ENCODE results near the gene FBXW7.

The FBXW7 gene

DNA sequence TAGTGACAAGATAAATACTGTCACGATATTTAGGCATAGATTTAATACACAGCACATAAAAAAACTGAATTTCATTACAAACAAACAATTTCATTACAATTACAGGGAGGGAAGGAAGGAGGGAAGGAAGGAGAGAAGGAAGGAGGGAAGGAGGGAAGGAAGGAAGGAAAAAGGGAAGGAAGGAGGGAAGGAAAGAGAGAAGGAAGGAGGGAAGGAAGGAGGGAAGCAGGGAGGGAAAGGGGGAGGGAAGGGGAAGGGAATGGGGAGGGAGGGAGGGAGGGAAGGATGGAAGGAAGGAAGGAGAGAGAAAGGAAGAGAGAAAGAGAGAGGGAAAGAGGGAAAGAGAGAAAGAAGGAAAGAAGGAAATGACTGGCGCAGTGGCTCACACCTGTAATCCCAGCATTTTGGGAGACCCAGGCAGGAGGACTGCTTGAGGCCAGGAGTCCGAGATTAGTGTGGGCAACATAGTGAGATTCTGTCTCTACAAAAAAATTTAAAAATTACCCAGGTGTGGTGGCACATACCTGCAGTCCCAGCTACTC, 64.6 kb downstream of the FBXW7 start:
- no peak for DNase-seq (ENCODE audit: low spot score)

DNA sequence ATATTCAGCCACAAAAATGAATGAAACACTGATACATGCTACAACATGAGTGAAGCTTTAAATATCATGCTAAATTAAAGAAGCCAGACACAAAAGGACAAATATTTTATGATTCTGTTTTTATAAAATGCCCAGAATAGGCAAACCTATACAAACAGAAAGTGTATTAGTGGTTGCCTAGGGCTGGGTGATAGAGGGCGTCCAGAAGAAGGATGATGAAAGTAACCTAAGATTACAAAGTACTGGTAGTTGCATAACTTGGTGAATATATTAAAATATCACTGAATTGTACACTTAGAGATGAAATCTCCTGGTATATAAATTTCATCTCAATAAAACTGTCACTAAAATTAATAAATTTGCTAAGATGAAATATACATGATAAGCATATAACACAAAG, 67.5 kb downstream of the FBXW7 start:
- DNase-seq (ENCODE audit: low spot score) = no peak

DNA sequence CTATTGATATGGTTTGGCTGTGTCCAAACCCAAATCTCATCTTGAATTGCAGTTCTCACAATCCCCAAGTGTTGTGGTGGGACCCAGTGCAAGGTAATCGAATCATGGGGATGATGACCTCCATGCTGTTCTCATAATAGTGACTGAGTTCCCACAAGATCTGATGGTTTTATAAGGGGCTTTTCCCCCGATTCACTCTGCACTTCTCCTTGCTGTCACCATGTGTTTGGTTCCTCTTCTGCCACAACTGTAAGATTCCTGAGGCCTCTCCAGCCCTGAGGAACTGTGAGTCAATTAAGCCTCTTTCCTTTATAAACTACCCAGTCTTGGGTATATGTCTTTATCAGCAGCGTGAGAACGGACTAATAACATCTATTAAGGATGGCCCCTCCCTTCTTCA, 68.8 kb downstream of the FBXW7 start:
- DNase-seq (ENCODE audit: low spot score) = no peak

DNA sequence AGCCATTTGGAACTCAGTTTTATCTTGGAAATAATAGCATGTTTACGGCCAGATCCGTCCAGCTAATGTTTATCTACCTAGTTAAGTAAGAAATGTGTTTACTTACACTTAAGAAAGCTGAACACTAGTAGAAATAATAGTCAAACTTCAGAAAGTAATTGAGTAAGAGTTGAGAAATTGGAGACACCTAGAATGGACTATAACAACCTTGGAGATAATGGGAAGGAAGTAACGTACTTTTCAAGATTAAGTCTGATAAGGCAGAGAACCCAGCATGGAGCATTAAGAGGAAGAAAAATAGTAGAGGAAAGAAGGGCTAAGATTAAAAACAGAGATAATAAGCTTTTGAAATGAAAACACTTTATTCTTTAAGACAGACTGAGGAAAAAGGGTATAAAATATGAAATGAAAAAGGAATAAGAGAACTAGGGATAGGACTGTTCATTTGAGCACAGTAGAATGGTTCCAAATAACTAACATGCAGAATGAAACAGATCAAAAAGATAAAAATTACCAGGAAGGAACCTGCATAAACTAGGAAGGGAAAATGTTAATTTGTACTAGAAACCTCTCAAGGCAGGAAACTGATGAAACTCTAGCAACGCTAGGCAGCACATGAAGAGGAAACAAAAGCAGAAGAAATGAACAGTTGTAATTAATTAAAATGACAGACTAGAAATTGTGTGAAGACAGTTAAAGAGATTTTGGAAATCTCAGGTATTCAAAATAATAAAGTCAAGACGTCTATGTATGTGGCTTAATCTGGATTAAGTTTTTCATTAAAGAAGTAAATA, 71.7 kb downstream of the FBXW7 start:
- DNase-seq (ENCODE audit: low spot score) = no peak

DNA sequence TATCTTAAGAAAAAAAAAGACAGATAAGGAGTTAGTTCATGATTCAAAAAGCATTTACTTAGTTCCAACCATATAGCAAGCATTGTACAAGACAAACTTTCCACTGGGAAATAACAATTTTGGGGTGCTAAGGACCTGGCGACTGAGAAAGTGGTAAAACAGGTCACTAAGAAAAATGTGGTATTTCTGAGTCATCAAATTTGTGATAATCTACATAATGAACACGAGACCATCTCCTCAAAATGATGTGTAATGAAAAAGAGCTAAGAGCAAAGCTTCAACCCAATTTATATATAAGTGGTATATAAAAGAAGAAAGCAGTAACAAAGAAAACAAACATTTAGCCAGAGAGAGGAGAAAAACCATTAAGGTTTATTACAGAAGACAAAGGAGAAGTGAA, 72.3 kb downstream of the FBXW7 start:
- no peak for DNase-seq (ENCODE audit: low spot score)

DNA sequence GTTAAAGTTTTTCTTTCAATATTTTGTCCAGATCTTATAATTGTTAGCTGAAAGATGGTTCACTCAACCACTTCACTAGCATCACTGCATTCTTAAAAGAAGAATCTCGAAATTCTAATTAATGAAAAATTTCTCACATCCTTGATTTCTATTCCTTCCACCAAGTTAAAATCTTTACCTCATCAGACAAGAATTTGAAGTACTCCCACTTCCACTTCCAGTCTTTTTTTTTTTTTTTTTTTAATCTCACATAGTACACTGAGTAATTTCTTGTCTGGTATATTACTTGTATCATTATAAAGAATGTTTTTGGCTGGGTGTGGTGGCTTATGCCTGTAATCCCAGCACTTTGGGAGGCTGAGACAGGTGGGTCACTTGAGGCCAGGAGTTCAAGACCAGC, 73.2 kb downstream of the FBXW7 start:
- no peak for DNase-seq (ENCODE audit: low spot score)

DNA sequence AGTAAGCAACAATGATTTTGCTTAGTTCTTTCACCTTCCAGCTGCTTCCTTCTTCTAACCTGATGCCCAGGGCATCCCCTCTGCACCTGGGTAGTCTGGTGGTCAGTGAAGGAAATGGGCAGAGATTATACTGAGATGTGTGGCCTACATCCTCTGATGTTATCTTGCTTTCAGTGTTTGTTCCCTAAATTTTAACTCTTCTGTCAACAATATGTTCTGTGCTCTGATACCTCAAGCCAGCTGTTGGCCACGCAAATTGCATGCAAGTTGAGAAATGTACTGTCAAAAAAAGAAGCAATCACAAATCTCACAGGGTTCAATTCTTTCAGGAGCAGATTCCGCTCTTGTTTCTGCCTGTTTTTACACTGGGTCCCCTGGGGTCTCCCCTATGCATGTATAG, 73.8 kb downstream of the FBXW7 start:
- no peak for DNase-seq (ENCODE audit: low spot score)

DNA sequence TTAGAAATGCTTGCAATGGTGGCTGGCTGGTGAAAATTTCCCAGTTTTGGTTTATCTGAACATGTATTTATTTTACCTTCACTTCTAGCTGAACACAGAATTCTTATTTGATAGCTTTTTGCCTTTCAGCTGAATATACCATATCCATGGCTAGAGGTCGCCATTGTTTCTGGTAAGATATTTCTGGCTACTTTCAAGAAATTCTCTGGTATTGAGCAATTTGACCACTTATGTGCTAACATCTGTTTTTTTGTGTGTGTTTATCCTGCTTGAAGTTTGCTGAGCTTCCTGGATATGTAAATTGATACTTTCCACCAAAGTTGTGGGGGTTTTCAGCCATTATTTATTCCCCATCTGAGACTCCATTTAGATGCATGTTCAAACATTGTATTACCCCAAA, 75.4 kb downstream of the FBXW7 start:
- DNase-seq (ENCODE audit: low spot score) = no peak

DNA sequence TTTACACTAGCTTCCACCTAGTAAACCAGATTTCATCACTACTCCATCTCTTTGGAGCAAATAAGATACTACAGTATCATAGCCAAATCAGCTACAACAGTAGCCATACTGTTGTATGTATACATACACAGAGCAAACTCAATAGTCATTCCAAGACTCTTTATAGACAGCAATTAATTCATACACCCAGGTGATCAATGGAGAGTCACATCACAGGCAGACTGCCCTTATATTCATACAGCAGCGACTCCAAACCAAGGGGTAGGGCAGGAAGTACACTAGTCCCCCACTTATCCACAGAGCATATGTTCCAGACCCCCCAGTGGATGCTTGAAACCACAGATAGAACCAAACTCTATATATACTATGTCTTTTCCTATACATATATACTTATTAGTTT, 76.6 kb downstream of the FBXW7 start:
- no peak for DNase-seq (ENCODE audit: low spot score)

DNA sequence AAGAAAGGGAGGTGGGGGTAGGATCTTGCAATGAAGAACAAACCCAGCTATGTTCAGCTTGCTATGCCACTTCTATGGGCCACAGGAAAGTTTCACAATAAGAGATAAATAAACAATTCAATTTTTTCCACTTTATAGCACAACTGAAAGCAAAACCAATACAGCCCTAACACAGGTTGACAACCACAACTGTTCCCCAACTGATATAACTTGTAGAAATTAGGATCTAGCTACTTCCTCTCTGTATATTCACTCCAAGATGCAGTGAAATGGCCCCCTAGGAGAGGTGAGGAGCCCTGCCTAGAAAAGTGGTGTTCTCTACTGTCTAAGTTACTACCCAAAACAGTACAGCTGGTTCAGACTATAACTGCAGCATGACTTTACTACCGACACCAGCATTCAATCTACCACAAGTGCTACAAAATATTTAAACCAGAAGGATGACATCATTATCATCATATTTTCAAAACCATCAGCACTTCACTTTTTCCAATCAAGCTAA, 77.0 kb downstream of the FBXW7 start:
- no peak for DNase-seq (ENCODE audit: low spot score)

DNA sequence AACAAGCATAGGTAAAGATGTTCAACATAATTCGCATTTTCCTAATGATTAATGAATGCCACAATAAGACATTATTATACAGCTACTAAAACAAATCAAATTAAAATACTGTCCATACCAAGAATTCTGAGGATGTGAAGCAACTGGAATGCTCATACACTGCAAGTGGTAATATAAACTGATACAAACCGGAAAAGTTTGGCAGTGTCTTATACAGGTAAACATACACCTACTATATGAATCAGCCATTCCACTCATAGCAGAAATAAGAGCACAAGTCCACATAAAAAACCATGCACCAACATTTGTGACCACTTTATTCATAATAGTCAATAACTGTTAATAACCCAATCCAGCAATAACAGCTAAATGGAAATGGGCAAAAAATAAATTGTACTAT, 79.3 kb downstream of the FBXW7 start:
- DNase-seq (ENCODE audit: low spot score) = no peak

DNA sequence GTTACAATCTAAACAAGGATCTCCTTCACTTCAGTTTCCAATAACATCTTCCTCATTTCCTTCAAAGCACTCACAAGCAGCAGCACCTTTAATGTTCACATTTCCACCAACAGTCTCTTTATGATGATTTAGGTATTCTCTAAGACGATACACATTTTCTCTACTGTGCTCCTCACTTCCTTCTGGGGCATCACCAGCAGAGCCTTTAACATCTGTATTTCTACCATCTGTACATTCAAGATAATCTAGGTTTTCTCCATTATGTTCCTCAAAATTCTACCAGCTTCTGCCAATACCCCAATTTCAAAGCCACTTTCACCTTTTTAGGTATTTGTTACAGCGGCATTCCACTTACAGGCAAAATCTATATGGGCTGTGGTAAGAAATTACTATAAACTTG, 80.6 kb downstream of the FBXW7 start:
- DNase-seq (ENCODE audit: low spot score) = no peak

DNA sequence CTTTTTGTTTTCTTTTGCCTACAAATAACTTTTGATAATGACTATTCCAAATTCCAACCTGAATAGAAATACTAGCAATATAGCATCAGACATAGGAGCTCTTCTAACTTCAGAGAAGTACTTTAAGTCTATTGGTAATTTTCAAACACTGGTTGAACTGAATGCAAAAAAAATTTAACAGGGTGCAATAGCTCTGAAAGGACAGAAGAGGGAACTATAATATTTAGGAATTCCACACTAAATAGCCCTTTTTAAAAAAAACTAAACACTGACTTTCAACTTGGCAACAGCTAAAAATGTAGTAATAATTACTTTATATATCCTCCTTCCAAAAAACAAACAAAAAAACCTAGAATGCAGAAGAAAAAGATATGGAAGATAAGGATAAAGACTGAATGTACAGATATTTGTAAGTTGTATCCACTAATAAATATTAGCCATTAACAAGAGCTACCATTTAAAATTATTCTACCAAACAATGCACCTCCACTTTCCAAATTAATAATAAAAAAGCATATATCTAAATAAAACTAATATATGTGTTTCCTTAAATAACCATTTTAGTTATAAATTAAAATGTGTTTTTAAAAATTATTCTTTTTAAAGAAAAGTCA, 81.4 kb downstream of the FBXW7 start:
- peak; percentile 46 for DNase-seq (ENCODE audit: low spot score)

DNA sequence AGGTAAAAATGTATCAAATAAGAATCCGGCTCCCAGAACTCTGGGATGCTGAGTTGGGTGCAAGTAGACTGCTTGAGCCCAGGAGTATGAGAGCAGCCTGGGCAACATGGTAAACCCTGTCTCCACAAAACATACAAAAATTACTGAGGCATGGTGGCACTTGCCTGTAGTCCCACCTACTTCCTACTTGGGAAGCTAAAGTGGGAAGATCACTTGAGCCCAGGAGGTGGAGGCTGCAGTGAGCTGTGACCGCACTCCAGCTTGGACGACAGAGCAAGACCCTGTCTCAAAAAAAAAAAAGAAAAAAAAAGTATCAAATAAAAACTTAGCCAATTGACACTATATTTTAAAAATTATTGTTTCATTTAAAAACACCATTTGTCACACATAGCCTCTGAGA, 84.4 kb downstream of the FBXW7 start:
- no peak for DNase-seq (ENCODE audit: low spot score)

DNA sequence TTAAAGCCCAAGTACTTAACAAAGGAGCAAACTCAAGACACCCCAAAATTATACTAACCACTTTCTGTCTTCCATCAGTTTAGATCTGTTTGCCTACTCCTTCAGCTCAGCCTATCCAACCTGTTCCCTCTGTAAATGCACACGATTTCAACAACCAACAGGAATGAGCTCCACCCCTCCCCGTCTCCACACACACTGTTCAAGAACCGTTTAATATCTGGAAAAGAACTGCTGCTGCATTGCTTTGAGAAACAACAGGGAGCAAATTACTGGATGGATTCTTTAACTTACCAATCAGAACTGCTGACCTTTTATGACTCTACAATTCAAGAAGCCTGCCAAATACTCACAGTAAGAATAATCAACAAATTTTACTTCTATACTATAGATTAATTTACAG, 87.0 kb downstream of the FBXW7 start:
- no peak for DNase-seq (ENCODE audit: low spot score)

DNA sequence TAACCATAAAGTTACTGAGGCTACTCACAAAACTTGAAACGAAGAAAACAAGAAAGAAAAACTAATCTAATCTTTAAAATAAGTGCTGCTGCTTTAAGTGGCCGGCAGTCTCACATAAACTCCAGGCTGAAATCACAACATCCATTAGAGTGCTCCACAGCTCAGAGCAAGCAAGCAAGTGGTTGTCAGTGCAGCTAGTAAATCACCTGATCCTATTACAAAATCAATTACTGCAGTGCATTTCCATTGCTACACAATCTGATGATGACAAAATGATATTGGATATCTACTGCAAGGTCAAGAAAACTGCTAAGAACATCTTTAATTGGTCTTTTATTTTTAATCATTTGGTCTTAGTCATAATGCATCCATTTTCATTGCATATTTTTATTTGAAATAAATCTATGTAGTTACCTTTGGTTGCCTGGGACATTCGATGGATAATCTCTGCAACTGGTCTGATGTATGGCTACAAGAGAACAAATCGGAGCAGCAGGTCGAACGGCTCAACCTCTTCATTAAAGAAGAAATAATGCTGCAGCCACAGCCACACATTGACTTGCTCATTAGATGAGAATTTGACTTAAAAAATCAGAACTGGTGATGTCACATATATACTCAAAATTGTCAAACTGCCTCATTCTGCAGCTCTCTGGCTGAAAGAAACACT, 87.7 kb downstream of the FBXW7 start:
- no peak for DNase-seq (ENCODE audit: low spot score)

DNA sequence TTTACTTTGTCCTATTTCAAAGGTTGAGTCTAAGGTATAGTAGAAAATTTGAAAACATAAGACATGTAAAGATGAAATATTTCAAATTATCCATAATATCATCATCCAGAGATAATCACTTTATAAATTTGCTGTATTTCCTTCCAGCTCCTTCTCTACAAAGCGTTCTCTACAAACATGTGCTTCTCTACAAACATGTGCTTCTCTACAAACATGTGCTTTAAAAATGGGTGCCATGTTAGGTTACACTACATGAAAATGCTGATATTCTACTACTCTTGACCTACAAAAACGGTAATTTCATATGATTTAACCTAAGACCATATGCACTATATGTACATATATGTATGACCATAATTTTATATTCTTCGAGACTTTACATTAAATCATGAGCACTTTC, 92.0 kb downstream of the FBXW7 start:
- no peak for DNase-seq (ENCODE audit: low spot score)

DNA sequence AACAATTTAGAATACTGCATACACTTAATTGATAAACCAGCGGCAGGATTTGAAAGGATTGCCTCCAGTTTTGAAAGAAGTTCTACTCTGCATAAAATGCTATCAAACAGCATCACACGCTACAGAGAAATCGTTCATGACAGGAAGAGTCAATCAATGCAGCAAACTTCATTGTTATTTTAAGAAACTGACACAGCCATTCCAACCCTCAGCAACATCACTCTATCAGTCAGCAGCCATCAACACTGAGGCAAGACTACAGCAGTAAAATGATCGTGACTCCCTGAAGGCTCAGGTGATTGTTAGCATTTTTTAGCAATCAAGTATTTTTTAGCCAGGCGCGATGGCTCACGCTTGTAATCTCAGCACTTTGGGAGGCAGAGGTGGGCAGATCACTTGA, 98.3 kb downstream of the FBXW7 start:
- DNase-seq (ENCODE audit: low spot score) = no peak

DNA sequence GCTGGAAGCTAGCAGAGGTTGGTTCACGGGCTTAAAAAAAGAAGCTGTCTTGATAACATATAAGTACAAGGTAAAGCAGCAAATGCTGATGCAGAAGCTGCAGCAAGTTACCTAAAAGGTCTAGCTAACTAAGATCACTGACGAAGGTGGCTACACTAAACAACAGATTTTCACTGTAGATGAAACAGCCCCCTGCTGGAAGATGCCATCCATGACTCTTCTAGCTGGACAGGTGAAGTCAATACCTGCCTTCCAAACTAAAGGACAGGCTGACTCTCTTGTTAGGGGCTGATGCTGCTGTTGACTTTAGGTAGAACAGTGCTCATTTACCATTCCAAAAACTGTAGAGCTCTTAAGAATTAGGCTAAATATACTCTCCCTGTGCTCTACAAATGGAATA, 99.5 kb downstream of the FBXW7 start:
- DNase-seq (ENCODE audit: low spot score) = no peak

DNA sequence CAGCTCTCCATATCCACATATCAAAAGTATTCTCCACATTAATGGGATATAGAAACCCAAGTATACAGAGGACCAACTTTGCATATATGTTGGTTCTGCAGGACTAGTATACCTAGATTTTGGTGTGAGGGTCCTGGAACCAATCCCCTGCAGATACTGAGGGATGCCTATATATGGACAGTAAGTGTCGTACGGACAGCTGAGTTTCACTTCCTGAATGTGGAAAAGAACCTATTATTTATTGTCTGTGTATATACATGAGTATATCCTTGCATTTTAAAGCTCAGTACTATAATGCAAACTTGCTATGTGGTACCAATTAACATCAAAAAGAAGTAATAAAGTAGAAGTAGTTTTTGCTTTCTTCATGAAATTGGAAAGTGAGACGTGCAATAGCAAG, 101.9 kb downstream of the FBXW7 start:
- DNase-seq (ENCODE audit: low spot score) = no peak

DNA sequence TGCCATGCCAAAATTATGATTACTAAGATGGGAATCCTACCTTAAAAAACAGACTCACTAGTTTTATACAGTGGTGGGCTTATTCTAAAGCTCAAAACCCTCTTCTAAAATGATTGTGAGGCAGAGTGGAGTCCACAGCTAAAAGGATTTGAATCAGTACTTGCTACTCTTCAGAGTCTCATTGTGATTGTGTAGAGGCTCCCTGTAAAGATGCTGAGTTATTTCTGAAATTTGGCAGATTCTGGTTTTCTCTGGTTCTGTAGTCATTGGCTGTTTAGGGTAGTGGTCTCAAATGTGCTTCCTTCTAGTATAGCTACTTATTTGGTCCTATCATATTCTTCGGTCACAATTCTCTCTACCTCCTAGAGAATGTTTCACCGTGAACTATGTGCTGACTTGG, 104.1 kb downstream of the FBXW7 start:
- no peak for DNase-seq (ENCODE audit: low spot score)

DNA sequence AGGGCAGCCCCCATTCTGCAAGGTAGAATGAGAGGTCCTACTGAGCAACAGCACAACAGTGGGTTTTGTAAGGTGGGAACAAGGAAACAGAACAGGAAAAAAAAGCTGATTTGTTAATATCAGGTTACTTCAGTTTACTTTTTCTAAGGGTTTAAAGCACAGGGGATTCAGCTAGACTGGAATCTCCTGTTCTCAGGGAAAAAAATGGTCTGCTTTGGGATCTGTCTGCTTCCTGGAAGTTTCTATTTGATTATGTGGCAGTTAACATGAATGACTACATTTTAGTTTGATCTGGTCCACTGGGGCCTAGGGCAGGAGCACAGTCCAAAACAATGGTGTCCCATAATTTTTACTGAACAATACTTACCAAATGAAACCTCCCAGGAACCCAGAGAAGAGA, 104.6 kb downstream of the FBXW7 start:
- DNase-seq (ENCODE audit: low spot score) = no peak

DNA sequence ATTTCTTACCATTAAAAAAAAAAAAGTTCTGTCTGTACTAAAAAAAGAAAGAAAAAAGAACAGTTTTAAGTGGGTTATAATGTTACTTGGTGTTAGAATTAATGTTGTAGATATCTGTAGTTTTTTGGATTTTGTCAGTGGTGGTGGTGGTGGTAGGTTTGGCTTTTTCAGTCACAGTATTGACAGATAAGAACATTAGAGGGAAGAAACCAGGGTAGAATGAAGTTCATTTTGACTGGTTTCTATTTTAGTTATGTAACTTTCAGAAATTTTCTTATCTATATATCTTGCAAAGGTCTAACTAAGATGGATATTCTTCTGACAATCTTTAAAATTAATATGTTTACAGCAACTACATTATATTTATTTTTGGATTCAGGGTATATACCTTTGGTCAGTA, 105.4 kb downstream of the FBXW7 start:
- DNase-seq (ENCODE audit: low spot score) = no peak

Data from kidney capillary endothelial cell (primary cell).